Measurements from ENCODE around the gene CEP70. TPM values are rescaled to one million over a fixed set of nuclear protein-coding genes. Genes with fewer than 3 reads are reported as not detected.

Gene CEP70
- total RNA-seq, 1 experiment from 2014 or later, result 32.6 TPM

DNA sequence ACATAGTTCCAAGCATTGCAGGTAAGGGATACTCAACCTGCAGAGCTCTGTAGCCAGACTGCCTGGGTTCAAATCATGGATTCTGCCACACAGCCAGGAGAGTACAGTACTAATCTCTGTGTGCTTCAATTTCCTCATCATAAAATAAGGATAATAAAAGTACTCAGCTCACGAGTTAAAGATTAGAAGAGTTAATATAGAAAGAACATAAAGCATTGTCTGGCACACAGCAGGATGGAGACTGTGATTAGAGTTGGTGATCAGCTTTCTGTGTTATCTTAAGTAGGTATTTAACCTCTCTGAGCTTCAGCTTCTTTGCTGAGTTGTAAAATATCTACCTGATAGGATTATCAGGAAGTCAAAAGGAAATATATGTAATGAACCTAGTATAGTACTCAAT is 2.7 kb downstream of the CEP70 start:
- WGBS (ENCODE audit: extremely low coverage, insufficient read length, low lambda C conversion rate), result no CpG with 5 or more reads among the region's 1 CpG
- no peak overlapping the region for H3K4me3 Mint-ChIP-seq

More for the DNA sequence above, 2.7 kb downstream of the CEP70 start:
- no peak overlapping the region for H3K14ac ChIP-seq (ENCODE audit: insufficient read depth, low read length)
- no peak overlapping the region for H2AFZ ChIP-seq (ENCODE audit: low read length)
- H3K4me2 ChIP-seq (ENCODE audit: insufficient read depth, insufficient read length, low read length), result no peak overlapping the region
- H3K9ac ChIP-seq (ENCODE audit: extremely low read depth, insufficient read length, low read length), result no peak overlapping the region
- no peak overlapping the region for H3K56ac ChIP-seq (ENCODE audit: insufficient read length, low read depth, low read length)
- no peak overlapping the region for H2BK20ac ChIP-seq (ENCODE audit: low read depth, low read length, poor library complexity, severe bottlenecking)
- Mint-ChIP-seq H3K4me1 (peaks cover 15% of the 10 kb centered on the region in 2 experiments), H3K27ac (no peak overlapping the region), H3K9me3 (no peaks in the 10 kb centered on the region), H3K36me3 (ENCODE audit: insufficient read depth in 1 of 3, low read depth in 3 of 3) (peaks cover 1 to 12% (median 8%) of the 10 kb centered on the region in 3 experiments; a peak in 5 of 7 replicates), H3K27me3 (ENCODE audit: low read depth) (no peaks in the 10 kb centered on the region)
- no peaks in the 10 kb centered on the region for H3K27me3 ChIP-seq (ENCODE audit: insufficient read depth, low read length)
- DNase-seq, result no peak
- TF ChIP-seq, protein P1, sequence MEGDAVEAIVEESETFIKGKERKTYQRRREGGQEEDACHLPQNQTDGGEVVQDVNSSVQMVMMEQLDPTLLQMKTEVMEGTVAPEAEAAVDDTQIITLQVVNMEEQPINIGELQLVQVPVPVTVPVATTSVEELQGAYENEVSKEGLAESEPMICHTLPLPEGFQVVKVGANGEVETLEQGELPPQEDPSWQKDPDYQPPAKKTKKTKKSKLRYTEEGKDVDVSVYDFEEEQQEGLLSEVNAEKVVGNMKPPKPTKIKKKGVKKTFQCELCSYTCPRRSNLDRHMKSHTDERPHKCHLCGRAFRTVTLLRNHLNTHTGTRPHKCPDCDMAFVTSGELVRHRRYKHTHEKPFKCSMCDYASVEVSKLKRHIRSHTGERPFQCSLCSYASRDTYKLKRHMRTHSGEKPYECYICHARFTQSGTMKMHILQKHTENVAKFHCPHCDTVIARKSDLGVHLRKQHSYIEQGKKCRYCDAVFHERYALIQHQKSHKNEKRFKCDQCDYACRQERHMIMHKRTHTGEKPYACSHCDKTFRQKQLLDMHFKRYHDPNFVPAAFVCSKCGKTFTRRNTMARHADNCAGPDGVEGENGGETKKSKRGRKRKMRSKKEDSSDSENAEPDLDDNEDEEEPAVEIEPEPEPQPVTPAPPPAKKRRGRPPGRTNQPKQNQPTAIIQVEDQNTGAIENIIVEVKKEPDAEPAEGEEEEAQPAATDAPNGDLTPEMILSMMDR (conservative IDR thresholded peaks at IDR 0.05), result no peak
- H2BK12ac ChIP-seq (ENCODE audit: insufficient read length, low read depth, low read length), result no peak overlapping the region
- H3T11ph ChIP-seq (ENCODE audit: low read length), result no peak overlapping the region
- peaks cover 7% of the 10 kb centered on the region for H3K23me2 ChIP-seq (ENCODE audit: insufficient read length, low read depth, low read length, poor library complexity, severe bottlenecking)
- H3K9me3 ChIP-seq (ENCODE audit: control insufficient read depth, low read depth, low read length), result no peaks in the 10 kb centered on the region
- H4K20me1 ChIP-seq (ENCODE audit: control insufficient read depth, insufficient read depth, insufficient read length), result no peaks in the 10 kb centered on the region
- H3K4ac ChIP-seq (ENCODE audit: low read depth, low read length), result no peak overlapping the region
- H3K23ac ChIP-seq (ENCODE audit: insufficient read length, low read depth, low read length), result no peak overlapping the region
- no peak overlapping the region for H2BK15ac ChIP-seq (ENCODE audit: low read depth, low read length)
- no peak overlapping the region for H4K8ac ChIP-seq (replicated peaks; ENCODE audit: insufficient read length, low read depth, low read length)
- no peak overlapping the region for H3K18ac ChIP-seq (ENCODE audit: insufficient read length, low read depth, low read length)
- H4K91ac ChIP-seq (ENCODE audit: insufficient read length, low read depth, low read length), result no peak overlapping the region
- no peak overlapping the region for H2BK5ac ChIP-seq (ENCODE audit: insufficient read length, low read length)
- no peaks in the 10 kb centered on the region for H3K4me1 ChIP-seq (ENCODE audit: insufficient read depth, low read length)
- H3K27ac ChIP-seq (ENCODE audit: insufficient read length, low read depth, low read length), result no peak overlapping the region
- no peaks in the 10 kb centered on the region for H3K79me2 ChIP-seq (ENCODE audit: insufficient read depth, low read length)
- H2BK120ac ChIP-seq (ENCODE audit: low read depth, low read length, poor library complexity, severe bottlenecking), result no peak overlapping the region
- H4K5ac ChIP-seq (ENCODE audit: insufficient read length, low read depth, low read length), result no peak overlapping the region
- no peak overlapping the region for H2AK5ac ChIP-seq (ENCODE audit: insufficient read length, low read length)
- no peaks in the 10 kb centered on the region for H3K79me1 ChIP-seq (ENCODE audit: insufficient read depth, low read depth, low read length, poor library complexity, severe bottlenecking)

Measured in H9 (cell line).